GM23338 (cell line): ENCODE data around the gene FEZF1. TPM values are rescaled to one million over a fixed set of nuclear protein-coding genes. Genes with fewer than 3 reads are reported as not detected.

ENCODE experiments used
- ATAC-seq: fragments of 200-7000 bp; cut with Tn5 transposase; 3 replicates; pipeline ENCODE4 v1.9.1; 2020
- DNase-seq: peaks from one replicate; pipeline ENCODE4 v3.0.0-alpha.2; 2015; ENCODE audit warnings: low spot score
- H2AFZ ChIP-seq: fragments of 200-600 bp; sonication (generic); 2 replicates; pipeline ENCODE4 v1.8.0; 2016; ENCODE audit warnings: antibody characterized with exemption, mild to moderate bottlenecking, moderate library complexity
- H3F3A ChIP-seq: fragments of 200-600 bp; sonication (generic); replicated peaks from 2 replicates; pipeline ENCODE4 v1.8.0; 2017; ENCODE audit warnings: antibody characterized with exemption, mixed run types, low read depth
- H3K27ac ChIP-seq: fragments of 200-600 bp; sonication (generic); 2 replicates; pipeline ENCODE4 v1.6.1; 2016; ENCODE audit warnings: low read depth
- H3K27me3 ChIP-seq: fragments of 200-600 bp; sonication (generic); 2 replicates; pipeline ENCODE4 v1.8.0; 2016; ENCODE audit warnings: mild to moderate bottlenecking, mixed run types, moderate library complexity; ENCODE audit not compliant: insufficient read depth
- H3K36me3 ChIP-seq: fragments of 200-600 bp; sonication (generic); 2 replicates; pipeline ENCODE4 v1.8.0; 2016; ENCODE audit warnings: mild to moderate bottlenecking; ENCODE audit not compliant: insufficient read depth
- H3K4me1 ChIP-seq: fragments of 200-600 bp; sonication (generic); 2 replicates; pipeline ENCODE4 v1.8.0; 2016; ENCODE audit warnings: mild to moderate bottlenecking, moderate library complexity; ENCODE audit not compliant: insufficient read depth
- H3K4me2 ChIP-seq: fragments of 200-600 bp; sonication (generic); 2 replicates; pipeline ENCODE4 v1.7.1; 2017; ENCODE audit warnings: mixed run types
- H3K4me3 ChIP-seq: fragments of 200-600 bp; sonication (generic); 2 replicates; pipeline ENCODE4 v1.6.1; 2016; ENCODE audit warnings: mixed run types
- H3K79me2 ChIP-seq: fragments of 200-600 bp; sonication (generic); replicated peaks from 2 replicates; pipeline ENCODE4 v1.8.0; 2017; ENCODE audit warnings: mild to moderate bottlenecking; ENCODE audit not compliant: insufficient read depth
- H3K9me2 ChIP-seq: fragments of 200-600 bp; sonication (generic); 2 replicates; pipeline ENCODE4 v1.8.0; 2017; ENCODE audit not compliant: insufficient read depth
- H4K20me1 ChIP-seq: fragments of 200-600 bp; sonication (generic); replicated peaks from 2 replicates; pipeline ENCODE4 v1.8.0; 2017; ENCODE audit warnings: mild to moderate bottlenecking; ENCODE audit not compliant: insufficient read depth
- H3K27ac Mint-ChIP-seq: 2 replicates; pipeline ENCODE4 v1.8.0; 2020; ENCODE audit warnings: inconsistent platforms, mild to moderate bottlenecking, moderate library complexity, mixed read lengths
- H3K27me3 Mint-ChIP-seq: 3 replicates; pipeline ENCODE4 v1.8.0; 2022; ENCODE audit warnings: low read depth, mild to moderate bottlenecking, moderate library complexity, mixed read lengths, inconsistent platforms; ENCODE audit not compliant: insufficient read depth, poor library complexity
- H3K36me3 Mint-ChIP-seq: 3 replicates; pipeline ENCODE4 v1.8.0; 2021; ENCODE audit warnings: low read depth, mild to moderate bottlenecking, inconsistent platforms, moderate library complexity, mixed read lengths
- H3K4me1 Mint-ChIP-seq: 3 replicates; pipeline ENCODE4 v1.8.0; 2020; ENCODE audit warnings: mild to moderate bottlenecking, inconsistent platforms, mixed read lengths
- H3K4me3 Mint-ChIP-seq: 3 replicates; pipeline ENCODE4 v1.8.0; 2021; ENCODE audit warnings: moderate library complexity, mild to moderate bottlenecking, inconsistent platforms, mixed read lengths
- H3K9me3 Mint-ChIP-seq: 3 replicates; pipeline ENCODE4 v1.8.0; 2020; ENCODE audit warnings: moderate library complexity, mild to moderate bottlenecking, inconsistent platforms, mixed read lengths
- CREB1 ChIP-seq: fragments of 250-450 bp; sonication (Bioruptor Pico); IDR thresholded peaks from 2 replicates; pipeline ENCODE4 v1.5.0; 2020; ENCODE audit warnings: low read depth, mild to moderate bottlenecking, moderate library complexity
- CTCF ChIP-seq, 2 experiments: fragments of 200-600 bp in 1 of 2; sonication (generic) in 1 of 2; conservative IDR thresholded peaks; 2 replicates each; pipeline versions ENCODE4 v1.5.1 to v1.6.1; 2016 to 2017; ENCODE audit warnings: antibody characterized with exemption in 2 of 2, low read depth in 2 of 2, mild to moderate bottlenecking in 2 of 2, moderate library complexity in 1 of 2
- ETS1 ChIP-seq: IDR thresholded peaks from 2 replicates; pipeline ENCODE4 v1.6.1; 2016; ENCODE audit warnings: antibody characterized with exemption
- EZH2 ChIP-seq: fragments of 200-600 bp; sonication (generic); IDR thresholded peaks from one replicate; pipeline ENCODE4 v1.8.0; 2017; ENCODE audit warnings: antibody characterized with exemption, mild to moderate bottlenecking, low read depth; ENCODE audit not compliant: unreplicated experiment
- JUNB ChIP-seq: IDR thresholded peaks from one replicate; pipeline ENCODE4 v1.6.1; 2016; ENCODE audit warnings: antibody characterized with exemption; ENCODE audit not compliant: unreplicated experiment
- POLR2AphosphoS5 ChIP-seq: IDR thresholded peaks from 2 replicates; pipeline ENCODE4 v1.6.1; 2016; ENCODE audit warnings: antibody characterized with exemption, low read depth
- STAT1 ChIP-seq: IDR thresholded peaks from one replicate; pipeline ENCODE4 v1.6.1; 2016; ENCODE audit warnings: antibody characterized with exemption; ENCODE audit not compliant: unreplicated experiment
- ZNF114 ChIP-seq: fragments of 250-450 bp; sonication (Bioruptor Pico); IDR thresholded peaks from 2 replicates; pipeline ENCODE4 v1.5.0; 2020; ENCODE audit warnings: mild to moderate bottlenecking, moderate library complexity
- ZNF331 ChIP-seq: fragments of 250-450 bp; sonication (Bioruptor Pico); IDR thresholded peaks from 2 replicates; pipeline ENCODE4 v1.5.0; 2020; ENCODE audit warnings: low read depth, mild to moderate bottlenecking, moderate library complexity
- ZNF462 ChIP-seq: fragments of 250-450 bp; sonication (Bioruptor Pico); IDR thresholded peaks from 2 replicates; pipeline ENCODE4 v1.5.0; 2020; ENCODE audit warnings: mild to moderate bottlenecking, moderate library complexity
- polyA plus RNA-seq: library from polyadenylated mRNA; unstranded; fragments of >200 nt; fragmentation: Nextera tagmentation; extraction: Ambion mirVana; gene quantifications from 2 replicates; pipeline ENCODE4 v1.2.1, GENCODE V29; 2016
- total RNA-seq: library from RNA; depleted of rRNA; stranded (reverse); fragments of >200 nt; shearing (Covaris generic); gene quantifications from 2 replicates; pipeline ENCODE4 v1.2.3, GENCODE V29; 2014

The FEZF1 gene
- total and polyA plus RNA-seq, 2 experiments from 2014 or later, result 1.0 to 2.3 TPM

- Histone ChIP-seq H3K4me3 (no peak overlapping the region), H3K36me3 (no peaks in the 10 kb centered on the region), H3K4me1 (peaks cover 59% of the 10 kb centered on the region), H3K27me3 (no peaks in the 10 kb centered on the region), H3K79me2 (no peaks in the 10 kb centered on the region), H3K4me2 (no peak overlapping the region), H3K27ac (no peak overlapping the region), H2AFZ (no peak overlapping the region), H3F3A (no peaks in the 10 kb centered on the region), H4K20me1 (no peaks in the 10 kb centered on the region), H3K9me2 (no peaks in the 10 kb centered on the region)
- TF ChIP-seq ZNF331 (CRISPR knock-in tag) (no peak), JUNB (no peak), STAT1 (no peak)
- Mint-ChIP-seq H3K4me1 (peaks cover 47% of the 10 kb centered on the region), H3K27ac (no peak overlapping the region), H3K4me3 (no peak overlapping the region), H3K27me3 (peaks cover 4% of the 10 kb centered on the region), H3K9me3 (no peaks in the 10 kb centered on the region), H3K36me3 (no peaks in the 10 kb centered on the region)
- DNase-seq (no peak), ATAC-seq (no peak)
Measured at GRCh38 chr7:122257056-122257455, 47.5 kb downstream of the FEZF1 start.

GRCh38 chr7:122256046-122256445, 48.5 kb downstream of the FEZF1 start:
- H3K27me3 Mint-ChIP-seq, result peaks cover 6% of the 10 kb centered on the region
- ATAC-seq (no peak), DNase-seq (no peak)
- H3K9me3 Mint-ChIP-seq, result no peaks in the 10 kb centered on the region
- H3K4me1 Mint-ChIP-seq, result peaks cover 40% of the 10 kb centered on the region
- H3K4me3 ChIP-seq, result peak overlapping the region; percentile 32; the same call in 1 of the 2 replicates
- no peaks in the 10 kb centered on the region for H3F3A ChIP-seq
- no peaks in the 10 kb centered on the region for H3K79me2 ChIP-seq
- H3K4me3 Mint-ChIP-seq, result peak overlapping the region; percentile 11; the same call in 1 of the 3 replicates
- H3K36me3 ChIP-seq, result no peaks in the 10 kb centered on the region
- no peaks in the 10 kb centered on the region for H3K36me3 Mint-ChIP-seq
- H4K20me1 ChIP-seq, result no peaks in the 10 kb centered on the region
- H3K4me2 ChIP-seq, result peak overlapping the region; percentile 64
- H2AFZ ChIP-seq, result no peak overlapping the region
- no peaks in the 10 kb centered on the region for H3K27me3 ChIP-seq
- no peak overlapping the region for H3K27ac Mint-ChIP-seq
- H3K27ac ChIP-seq, result no peak overlapping the region
- peaks cover 48% of the 10 kb centered on the region for H3K4me1 ChIP-seq
- H3K9me2 ChIP-seq, result no peaks in the 10 kb centered on the region
- TF ChIP-seq ZNF331 (CRISPR knock-in tag) (no peak), ZNF462 (CRISPR knock-in tag) (no peak), ETS1 (no peak), ZNF114 (CRISPR knock-in tag) (no peak), JUNB (no peak), POLR2AphosphoS5 (no peak), CREB1 (CRISPR knock-in tag) (no peak), EZH2 (no peak), CTCF (conservative IDR thresholded peaks at IDR 0.05; ENCODE audit: low read depth in 2 of 2) (no peak)
